HG02759 (cell line): ENCODE data around the gene RASAL1.

ENCODE experiments used
- ATAC-seq: cut with Tn5 transposase; IDR thresholded peaks from one replicate; pipeline ENCODE4 v1.9.1; 2021; ENCODE audit warnings: mild to moderate bottlenecking, moderate library complexity; ENCODE audit not compliant: unreplicated experiment

The RASAL1 gene

DNA sequence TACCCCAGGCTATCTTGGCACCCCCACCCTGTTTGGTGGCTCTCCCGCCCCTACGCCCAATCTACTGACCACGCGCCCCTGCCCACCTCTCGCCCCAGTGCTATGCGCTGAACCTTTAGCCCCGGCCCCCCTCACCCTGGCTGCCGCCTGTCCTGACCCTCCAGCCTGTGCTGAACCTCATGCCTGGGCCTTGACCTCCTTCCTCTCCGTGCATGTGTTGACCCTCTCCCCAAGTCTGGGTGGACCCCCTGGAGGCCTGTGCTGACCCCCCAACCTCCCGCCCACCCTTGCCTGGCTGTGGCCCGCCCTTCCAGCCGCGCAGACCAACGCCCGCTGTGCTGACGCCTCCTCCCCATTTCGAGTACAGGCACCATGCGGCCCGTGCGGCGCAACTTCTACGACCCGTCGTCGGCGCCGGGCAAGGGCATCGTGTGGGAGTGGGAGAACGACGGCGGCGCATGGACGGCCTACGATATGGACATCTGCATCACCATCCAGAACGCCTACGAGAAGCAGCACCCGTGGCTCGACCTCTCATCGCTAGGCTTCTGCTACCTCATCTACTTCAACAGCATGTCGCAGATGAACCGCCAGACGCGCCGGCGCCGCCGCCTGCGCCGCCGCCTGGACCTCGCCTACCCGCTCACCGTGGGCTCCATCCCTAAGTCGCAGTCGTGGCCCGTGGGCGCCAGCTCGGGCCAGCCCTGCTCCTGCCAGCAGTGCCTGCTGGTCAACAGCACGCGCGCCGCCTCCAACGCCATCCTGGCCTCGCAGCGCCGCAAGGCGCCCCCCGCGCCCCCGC lies 58.3 kb downstream of the RASAL1 start:
- ATAC-seq: no peak

DNA sequence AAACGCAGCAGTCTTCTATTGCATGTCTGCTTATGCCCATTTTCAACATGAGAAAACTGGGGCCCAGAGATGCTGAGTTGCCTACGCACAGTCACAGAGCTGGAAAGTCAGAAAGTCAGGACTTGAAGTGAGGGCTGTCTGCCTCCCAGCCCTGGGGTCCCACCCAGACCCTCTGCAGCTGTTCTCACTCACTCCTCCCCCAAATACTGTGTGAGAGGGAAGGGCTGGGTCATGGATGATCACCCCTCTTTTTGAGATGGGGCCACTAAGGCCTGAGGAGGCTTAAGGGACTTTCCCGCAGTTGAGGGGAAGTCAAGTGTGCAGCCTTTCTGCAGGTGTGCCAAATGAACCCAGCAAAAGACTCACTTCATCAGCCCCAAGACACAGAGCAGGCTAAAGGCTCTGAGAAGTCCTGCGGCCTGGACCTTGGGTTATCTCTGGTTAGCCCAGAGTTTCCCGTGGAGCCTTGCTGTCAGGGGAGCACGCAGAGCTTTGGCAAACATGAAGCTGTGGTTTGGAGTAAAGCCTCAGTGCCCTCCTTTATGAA lies 60.4 kb downstream of the RASAL1 start:
- peak; percentile 90 for ATAC-seq

DNA sequence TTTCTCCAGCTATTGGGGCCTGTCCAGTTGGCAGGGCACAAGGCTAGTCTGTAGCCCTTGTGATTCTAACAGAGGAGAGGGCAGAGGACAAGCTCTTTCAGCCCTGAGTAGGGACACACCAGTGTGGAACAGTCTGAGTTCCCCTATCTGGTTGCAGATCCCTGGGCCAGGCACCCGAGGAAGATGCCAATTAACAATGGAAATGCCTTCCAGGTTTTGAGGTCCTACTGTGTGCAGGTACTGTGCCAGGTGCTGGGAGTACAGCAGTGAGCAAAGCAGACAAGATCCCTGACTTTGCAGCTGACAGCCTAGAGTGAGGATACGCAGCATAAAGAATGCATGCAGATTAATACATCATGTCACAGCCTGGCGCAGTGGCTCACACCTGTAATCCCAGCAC lies 62.0 kb downstream of the RASAL1 start:
- no peak for ATAC-seq

GRCh38 chr12:113072136-113072535 lies 63.4 kb downstream of the RASAL1 start:
- ATAC-seq: no peak

- no peak for ATAC-seq
Observed at GRCh38 chr12:113071135-113072112, 64.1 kb downstream of the RASAL1 start.

GRCh38 chr12:113070117-113070906 lies 65.2 kb downstream of the RASAL1 start:
- no peak for ATAC-seq

DNA sequence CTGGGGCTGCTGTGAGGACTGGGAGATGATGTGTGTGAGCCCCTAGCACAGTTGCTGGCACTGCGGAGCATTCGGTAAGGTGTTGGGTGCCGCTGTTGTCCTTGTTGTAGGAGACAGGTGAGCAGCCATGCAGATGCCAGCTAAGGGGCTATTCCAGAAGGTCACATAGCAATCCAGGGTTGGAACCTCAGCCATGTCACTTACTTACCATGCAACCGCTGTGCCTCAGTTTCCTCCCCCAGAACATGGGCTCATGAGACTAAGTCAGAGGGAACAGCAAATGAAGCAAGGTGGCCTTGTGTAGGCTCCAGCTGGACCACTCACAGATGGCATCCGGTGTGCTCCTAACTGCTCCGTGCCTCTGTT lies 65.8 kb downstream of the RASAL1 start:
- no peak for ATAC-seq

- no peak for ATAC-seq
Observed at GRCh38 chr12:113069149-113069548, 66.4 kb downstream of the RASAL1 start.

GRCh38 chr12:113067987-113068935 lies 67.3 kb downstream of the RASAL1 start:
- ATAC-seq: no peak

DNA sequence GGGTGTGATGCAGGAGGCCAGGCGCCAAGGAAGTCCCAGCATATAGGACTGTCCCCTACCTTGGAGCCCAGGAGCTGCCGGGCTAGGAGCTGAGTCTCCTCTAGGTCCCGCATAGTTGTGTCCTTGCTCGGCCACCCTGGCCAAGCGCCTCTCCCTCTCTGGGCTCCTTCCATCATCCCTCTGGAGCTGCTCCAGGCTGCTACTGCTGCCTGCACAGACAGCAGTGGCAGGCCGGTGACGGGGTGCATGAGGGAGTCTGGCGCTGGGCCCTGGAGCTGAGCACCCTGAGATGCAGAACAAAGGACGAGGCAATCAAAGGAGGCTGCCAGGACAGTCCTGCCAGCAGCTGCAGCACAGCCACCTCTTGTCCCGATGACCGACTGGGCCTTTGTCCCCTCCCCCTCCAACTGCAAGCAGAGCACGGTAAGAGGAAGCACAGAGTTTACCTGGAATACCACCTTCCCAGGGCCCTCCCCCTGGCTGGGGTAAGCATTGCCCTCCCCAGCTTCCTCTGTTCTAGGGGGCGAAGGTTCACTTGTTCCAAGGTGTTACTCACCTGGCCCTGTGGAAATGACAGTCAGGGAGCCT lies 68.7 kb downstream of the RASAL1 start:
- ATAC-seq: no peak

DNA sequence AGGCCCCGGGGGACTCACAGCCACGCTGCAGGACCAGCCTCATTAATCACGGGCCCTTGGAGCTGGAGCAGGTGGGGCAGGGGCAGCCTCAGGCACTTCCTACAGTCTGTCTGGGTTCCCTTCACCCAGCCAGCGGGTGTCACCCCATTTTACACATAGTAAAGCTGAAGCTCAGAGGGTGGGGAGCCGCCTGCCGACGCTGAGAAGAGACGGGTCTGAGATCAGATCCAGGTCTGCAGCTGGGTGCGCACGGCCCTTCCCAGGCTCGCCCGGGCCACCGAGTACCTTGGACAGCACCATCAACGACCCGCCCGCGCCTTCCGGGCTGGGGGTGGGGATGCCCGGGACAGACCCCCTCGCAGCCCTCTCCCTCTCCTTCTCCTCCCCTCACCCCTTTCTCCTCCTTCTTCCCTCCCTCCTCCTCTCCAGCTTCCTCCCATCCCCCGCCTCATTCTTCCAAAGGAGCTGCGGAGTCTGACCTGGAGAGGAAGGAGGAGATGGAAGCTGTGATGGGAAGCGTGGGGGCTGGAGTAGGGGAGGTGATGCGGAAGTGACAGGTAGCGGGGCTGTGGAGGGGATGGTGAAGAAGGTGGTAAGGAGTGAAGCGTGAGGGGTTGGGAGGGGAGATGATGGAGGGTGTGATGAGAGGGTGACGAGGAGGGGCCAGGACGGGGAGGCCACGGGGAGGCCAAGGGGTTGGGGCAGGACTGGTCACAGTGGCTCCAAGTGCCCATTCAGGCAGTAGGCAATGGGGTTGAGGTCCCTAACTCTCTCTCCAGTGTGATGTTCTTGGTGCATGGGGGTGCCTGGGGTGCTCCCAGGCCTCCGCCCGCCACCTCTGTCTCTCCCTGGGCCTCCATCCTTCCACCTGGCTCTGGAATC lies 70.2 kb downstream of the RASAL1 start:
- no peak for ATAC-seq

- ATAC-seq: no peak
Observed at GRCh38 chr12:113064395-113065125, 71.0 kb downstream of the RASAL1 start.

- ATAC-seq: no peak
Observed at GRCh38 chr12:113063396-113064350, 71.9 kb downstream of the RASAL1 start.

DNA sequence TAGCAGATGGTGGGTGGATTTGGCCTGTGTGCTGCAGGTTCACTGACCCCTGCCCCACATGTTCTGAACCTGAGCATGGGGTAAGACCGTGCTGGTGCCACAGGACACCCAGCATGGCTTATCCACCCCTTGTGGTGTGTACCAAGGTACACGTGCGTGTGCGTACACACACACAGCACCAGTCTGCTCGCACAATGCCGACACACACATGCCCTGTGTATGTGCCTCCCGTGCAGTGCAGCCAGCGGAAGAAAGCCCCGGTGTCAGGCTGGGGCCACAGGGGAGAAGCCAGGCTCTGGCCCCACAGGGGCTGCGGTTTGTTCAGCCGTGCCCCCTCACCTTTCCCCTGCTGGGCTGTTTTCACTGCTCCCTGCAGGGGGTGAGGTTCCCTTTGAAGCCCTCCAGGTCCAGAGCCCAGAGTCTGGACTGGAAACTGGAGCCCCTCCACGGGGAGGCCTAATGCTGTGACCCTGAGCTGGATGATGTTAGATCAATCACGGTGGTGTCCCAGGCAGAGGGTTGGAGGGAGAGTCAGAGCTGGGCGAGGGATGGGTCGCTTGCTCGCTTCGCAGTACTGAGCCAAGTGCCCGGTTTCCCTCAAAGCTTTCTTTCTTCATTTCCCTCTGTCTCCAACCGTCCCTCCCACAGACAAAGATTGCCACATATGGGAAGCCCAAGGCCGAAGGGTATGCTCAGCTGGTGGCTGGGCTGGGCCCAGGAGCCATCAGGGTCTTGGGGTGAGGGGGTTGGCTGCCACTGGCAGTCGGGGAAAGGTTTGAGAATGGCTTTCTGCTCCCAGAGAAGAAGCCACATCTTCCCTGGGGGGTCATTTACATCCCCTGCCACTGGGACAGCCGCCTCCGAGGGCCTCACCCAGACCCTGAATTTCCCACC lies 72.8 kb downstream of the RASAL1 start:
- no peak for ATAC-seq

- ATAC-seq: no peak
Observed at GRCh38 chr12:113061061-113061694, 74.4 kb downstream of the RASAL1 start.
